ENCODE data around the gene PAX5.
"Not testable (repeated sequence)": the region's sequence is repeated elsewhere in the genome, so short reads cannot be mapped to it uniquely, and the experiment has no call there.

DNA sequence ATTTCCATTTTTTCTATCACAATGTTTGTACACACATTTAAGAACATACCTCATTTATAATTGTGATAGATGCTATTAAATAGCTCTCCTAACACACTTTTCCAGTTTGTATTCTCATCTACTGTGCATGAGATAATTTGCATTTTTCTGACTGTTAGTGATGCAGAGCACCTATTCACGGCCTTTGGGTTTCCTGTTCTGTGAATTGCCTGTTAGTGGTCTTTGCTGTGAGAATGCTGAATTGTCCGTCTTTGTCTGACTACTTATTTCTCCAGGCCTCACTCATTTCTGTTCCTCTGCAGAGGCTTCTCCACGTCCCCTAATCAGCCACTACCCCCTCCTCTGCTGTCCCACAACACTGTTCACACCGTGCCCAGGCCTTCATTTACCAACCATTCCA lies 40.7 kb upstream of the PAX5 start:
- TF ChIP-seq CTCF (conservative IDR thresholded peaks at IDR 0.05); ZFX (IDR thresholded peaks at IDR 0.05): not testable (repeated sequence)
